Cardiac septum (tissue), 1 donor: Measurements from ENCODE around the gene EIPR1. TPM values are rescaled to one million over a fixed set of nuclear protein-coding genes. Genes with fewer than 3 reads are reported as not detected.
"Not testable (repeated sequence)": the region's sequence is repeated elsewhere in the genome, so short reads cannot be mapped to it uniquely, and the experiment has no call there.

Experiments
- DNase-seq: peaks from one replicate; pipeline ENCODE4 v3.0.0-alpha.2; 2020; ENCODE audit warnings: low spot score
- intact Hi-C: fragments of 100-400 bp; cut with DNase I; formaldehyde crosslinking; loops from one replicate; pipeline ENCODE4 v1.14.0; 2022
- total RNA-seq: library from RNA; stranded (reverse); fragmentation: NEBNext Ultra II Directional; extraction: Animal tissue kit (Norgen Biotek cat#: 25700); gene quantifications from one replicate; pipeline ENCODE4 v1.2.1, GENCODE V29; 2021
- donor health status: DM: no; HTN: no; CAD: no.

EIPR1 gene
- total RNA-seq, 1 donor from 2014 or later, result 10.5 TPM

DNA sequence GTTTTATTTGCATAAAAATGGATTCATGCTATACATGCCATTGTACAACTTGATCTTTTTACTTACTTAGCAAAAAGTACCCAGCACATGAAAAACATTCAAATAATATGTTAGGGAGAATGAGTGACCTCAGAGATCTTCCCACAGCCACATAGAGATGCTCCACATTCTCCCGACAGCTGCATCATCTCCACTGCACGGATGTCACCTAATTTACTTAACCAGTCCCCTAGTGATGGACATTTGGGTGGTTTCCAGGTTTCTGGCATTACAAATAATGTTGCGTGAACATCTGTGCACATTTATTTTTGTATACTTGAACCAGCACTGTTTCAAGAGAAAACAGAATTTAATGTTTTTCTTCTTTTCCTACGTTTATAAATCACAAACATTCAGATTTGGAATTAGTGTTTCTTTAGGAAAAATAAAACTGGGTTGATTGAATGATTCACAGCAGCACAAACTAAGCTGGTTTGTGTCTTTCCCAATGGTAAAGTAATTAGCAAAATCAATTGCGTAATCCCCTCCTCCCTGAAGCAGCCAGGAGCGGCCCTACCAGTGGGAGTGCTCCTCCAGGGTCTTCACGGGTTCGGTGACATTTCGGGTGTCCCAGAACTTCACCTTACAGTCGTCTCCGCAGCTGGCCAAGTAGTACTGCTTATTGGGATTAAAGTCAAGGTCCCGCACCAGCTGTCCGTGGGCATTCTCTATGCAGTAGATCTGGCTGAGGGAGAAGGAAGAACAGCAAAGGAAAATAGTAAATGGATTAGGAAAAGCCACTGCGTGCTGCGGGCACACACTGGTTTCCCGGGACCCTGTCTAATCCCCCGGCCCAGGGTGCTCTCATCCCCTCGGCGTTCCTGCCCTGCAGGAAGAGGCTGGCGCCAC, 183.9 kb downstream of the EIPR1 start:
- no peak for DNase-seq
- intact Hi-C loops, result no loop called here

DNA sequence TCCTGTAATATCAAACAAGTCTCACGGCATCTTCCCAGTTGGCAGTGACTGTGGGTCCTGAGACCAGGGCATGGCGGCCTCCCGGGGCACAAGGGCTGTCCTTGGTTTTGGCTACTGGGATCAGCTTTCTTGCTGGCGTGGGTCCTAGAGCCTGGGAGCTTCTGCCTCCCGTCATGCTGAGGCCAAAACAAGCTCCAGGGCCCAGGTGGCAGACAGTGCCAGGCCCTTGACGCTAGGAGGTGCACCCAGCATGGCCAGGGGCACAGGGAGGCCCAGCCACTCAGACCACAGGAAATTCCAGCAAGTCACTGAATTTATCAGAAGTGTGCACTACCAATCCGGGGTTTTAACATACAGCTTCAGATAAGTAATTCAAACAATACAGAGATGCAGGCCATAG, 184.7 kb downstream of the EIPR1 start:
- intact Hi-C loops, result no loop called here
- no peak for DNase-seq

DNA sequence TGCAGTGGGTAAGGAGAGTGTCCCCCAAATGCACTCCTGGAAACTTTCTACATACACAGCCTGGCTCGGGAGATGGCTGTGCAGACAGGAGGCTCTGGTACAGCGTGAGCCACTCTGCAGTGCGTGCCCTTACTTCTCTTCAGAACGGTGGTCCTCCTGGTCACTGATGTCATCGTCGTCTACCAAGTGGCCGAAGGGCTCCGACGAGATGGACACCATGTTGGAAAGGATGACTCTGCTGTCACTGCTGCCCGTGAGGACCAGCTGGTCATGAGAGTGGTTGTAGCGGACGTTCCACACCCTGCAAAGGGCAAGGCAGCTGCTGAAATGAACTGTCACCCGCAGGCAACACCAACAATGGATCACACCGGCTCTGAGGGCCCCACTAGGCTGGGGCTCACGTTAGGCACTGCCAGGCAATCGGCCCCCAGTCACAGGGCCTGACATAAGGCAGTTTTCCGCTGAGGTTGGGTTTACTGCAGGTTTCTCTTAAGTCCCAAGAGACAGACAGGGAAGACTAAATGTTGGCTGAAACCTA, 185.3 kb downstream of the EIPR1 start:
- intact Hi-C loops, result no loop called here
- DNase-seq, result no peak

DNA sequence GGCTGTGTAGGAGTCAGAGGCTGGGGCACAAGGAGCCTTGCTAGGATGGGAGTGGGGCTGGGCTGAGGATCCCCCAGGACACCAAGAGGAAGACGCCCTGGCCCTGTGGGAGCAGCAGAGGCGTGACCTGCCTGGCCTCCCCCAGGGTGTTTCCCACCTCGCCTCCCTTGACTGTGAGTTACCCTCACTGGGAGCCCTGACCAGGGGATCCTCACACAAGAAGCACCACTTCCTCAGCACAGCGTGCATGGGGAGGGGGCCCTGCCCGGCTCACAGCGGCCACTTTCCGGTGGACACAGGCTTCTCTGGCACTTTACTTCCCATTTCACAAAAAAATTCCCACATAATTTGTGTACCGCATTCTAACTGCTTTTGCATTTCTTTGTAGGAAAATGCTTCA, 187.7 kb downstream of the EIPR1 start:
- no peak for DNase-seq
- intact Hi-C loops, result no loop called here

DNA sequence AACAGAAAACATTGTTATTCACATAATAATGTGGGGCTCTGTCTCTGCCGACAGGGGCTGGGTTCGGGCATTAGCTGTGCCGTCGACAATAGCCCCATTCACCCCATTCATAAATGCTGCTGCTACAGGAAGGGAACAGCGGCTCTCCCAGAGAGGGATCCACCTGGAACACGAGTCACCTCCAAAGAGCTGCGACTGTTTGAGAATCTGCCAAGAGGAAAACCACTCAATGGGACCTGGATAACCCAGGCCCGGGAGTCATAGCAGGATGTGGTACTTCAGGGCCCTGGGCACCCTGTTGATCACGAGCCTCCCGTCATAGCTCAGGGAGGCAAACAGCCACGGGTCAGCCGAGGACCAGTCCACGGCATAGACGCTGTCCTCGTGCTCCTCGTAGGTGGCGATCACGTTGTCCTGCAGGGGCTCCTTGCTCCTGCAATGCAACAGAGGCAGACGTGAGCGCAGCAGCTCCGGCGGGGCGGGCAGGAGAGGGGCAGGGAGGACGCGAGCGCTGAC, 188.5 kb downstream of the EIPR1 start:
- intact Hi-C loops, result no loop called here
- no peak for DNase-seq

DNA sequence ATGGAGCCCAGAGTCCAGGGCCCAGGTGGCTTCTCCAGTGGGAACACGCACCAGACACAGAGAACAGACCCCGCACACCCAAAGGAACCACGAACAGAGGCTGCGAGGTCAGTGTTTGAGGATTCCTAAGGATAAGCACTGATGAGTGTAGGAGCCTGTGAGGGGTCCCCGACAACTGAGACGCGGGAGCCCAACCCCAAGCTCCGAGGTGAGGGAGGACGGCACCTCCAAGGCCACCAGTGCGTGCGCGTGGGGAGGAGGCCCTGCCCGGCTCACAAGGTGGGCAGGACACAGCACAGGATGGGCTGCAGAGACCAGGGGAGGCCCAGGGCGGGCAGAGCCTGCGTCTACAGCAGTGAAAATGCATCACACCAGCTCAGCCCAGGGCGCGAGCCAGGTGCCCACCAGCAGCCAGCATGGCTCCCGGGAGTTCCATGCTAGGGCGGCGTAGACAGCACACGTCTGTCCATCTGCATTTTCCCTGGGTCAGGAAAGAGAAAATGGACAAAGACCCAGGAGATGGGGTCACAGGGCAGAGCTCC, 189.1 kb downstream of the EIPR1 start:
- intact Hi-C loops, result no loop called here
- no peak for DNase-seq

DNA sequence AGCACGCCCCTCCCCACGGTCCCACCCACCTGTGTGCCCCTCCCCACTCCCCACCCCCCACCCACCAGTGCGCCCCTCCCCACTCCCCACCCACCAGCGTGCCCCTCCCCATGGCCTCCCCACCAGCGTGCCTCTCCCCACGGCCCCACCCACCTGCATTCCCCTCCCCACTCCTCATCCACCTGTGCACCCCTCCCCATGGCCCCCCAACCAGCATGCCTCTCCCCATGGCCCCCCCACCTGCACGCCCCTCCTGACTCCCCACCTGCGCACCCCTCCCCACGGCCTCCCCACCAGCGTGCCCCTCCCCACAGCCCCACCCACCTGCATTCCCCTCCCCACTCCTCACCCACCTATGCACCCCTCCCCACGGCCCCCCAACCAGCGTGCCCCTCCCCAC, 190.2 kb downstream of the EIPR1 start:
- intact Hi-C loops, result no loop called here
- no peak for DNase-seq

DNA sequence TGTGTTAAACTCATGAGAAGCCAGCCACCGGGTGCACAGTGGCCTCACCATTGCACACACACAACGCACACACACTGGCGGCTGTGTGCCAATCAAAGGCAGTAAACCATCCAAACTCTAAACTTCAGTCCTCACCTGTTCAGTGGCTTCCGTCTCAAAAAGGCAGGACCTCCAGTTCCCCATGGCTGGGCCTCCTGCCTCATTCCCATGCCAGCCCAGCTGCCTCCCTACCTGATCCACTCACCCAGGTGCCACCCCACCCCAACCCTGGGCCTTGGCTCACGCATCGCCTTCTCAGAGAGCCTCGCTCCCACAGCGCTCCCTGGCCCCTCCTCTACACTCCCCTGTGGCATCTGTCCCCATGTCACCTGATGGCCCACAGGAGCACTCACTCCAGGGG, 190.9 kb downstream of the EIPR1 start:
- intact Hi-C loops, result no loop called here
- DNase-seq, result no peak

DNA sequence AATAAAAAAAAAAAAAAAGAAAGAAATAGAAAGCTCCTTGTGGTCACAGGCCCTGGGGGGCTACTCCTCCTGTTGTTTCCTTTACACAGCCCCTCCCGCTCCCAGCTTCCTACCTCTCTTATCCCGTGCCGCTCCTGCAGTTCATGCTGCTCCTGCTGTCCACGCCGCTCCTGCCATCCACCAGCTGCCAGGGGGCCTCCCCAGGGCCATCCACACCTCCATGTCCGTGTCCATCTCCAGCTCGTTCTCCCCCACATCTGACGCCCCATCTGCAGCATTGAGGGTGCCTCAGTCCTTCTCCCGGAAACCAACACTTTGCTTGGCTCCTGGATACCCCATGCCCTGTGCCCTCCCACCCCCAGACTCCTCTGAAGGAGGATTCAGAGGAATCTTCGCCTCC, 191.7 kb downstream of the EIPR1 start:
- no peak for DNase-seq
- intact Hi-C loops, result no loop called here

DNA sequence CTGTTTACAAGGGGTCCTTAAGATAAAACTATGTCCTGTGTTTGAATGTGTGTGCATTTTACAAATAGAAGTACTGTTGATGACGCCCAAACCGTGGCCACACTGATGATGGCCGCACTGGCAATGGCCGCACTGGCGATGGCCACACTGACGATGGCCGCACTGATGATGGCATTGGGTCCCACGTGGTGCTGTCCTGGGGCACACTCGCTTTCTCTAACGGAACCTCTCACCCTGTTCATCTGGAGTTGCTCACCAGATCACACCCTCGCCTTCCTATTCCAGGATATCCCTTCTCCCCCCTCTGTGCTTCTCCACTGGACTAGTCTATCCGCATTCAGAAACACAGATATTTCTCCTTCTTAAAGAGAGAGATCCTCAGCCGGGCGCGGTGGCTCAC, 192.4 kb downstream of the EIPR1 start:
- DNase-seq, result no peak
- intact Hi-C loops, result no loop called here

DNA sequence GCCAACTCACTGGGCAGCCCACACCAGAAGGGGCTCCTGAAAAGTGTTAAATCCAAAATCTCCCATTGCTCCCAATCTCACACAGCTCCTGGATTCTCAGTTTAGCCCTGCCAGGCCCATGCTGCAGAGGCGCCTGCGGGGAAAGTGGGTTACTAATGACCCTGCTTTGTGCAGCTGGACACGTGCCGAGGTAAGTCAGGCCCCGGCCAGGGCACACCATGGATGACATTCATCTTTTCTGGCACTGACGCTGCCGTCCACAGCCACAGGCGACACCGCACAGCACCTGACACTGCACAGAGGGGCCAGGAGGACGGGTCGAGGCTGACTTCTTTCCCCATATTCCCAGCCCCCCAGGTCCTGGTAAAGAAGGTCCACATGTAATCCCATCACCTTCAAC, 193.5 kb downstream of the EIPR1 start:
- no peak for DNase-seq

DNA sequence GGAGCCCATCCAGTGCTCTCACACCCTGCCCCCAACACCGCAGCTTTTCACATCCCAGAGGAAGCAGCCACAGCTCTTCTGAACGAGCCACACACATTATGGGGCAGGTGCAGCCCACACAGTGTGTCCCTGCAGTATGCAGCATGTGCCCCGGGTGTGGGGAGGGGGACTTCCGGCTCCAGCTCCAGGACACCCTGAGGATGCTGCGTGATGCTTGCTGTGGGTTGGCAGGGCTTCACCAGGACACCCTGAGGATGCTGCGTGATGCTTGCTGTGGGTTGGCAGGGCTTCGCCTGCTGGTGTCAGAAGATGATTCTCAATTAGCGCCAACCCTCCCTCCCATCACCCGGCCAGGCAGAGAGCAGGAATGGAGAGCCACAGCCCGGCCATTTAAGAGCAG, 193.9 kb downstream of the EIPR1 start:
- no peak for DNase-seq
- intact Hi-C loops, result no loop called here

More for the DNA sequence above, 193.5 kb downstream of the EIPR1 start:
- intact Hi-C loops, result no loop called here

DNA sequence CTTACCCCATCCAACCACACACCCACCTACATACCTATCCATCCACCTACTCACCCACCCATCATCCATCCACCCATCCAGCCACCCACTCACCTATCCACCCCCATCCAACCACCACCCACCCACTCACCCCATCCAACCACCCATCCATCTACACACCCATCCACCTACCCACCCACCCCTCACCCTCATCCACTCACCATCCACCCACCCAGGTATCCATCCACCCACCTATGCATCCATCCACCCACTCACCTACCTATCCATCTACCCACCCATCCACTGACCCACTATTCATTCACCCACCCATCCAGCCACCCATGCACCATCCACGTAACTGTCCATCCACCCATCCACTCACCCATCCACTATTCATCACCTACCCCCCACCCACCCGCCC, 194.8 kb downstream of the EIPR1 start:
- intact Hi-C loops, result no loop called here
- no peak for DNase-seq

DNA sequence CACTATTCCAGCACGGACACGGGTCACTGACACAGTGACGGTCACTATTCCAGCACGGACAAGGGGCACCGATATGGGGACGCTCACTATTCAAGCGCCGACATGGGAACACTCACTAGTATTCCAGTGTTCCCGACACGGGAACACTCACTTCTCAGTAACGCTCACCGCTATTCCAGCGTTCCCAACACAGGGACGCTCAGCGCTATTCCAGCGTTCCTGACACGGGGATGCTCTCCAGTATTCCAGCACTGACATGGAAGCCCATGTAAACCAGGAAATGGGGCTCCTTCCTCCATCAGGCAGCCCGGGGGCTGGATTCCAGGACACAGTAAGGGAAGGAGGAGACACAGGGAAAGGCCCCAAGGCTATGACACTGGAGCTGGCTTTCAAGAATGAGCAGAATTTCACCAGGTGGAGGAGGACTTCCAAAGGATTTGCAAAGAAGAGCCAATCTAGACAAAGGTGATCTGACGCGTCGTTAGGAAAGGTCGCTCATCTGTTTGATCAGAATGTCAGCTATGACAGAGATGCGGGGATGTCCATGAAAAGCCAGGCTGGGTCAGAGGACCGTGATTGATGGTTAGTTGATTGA, 196.1 kb downstream of the EIPR1 start:
- intact Hi-C loops, result no loop called here
- DNase-seq, result no peak

DNA sequence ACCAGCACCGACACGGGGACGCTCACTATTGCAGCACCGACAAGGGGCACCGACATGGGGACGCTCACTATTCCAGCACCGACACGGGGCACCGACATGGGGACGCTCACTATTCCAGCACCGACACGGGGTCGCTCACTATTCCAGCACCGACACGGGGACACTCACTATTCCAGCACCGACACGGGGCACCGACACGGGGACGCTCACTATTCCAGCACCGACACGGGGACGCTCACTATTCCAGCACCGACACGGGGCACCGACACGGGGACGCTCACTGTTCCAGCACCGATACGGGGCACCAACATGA, 196.8 kb downstream of the EIPR1 start:
- DNase-seq, intact Hi-C loops: not testable (repeated sequence)

DNA sequence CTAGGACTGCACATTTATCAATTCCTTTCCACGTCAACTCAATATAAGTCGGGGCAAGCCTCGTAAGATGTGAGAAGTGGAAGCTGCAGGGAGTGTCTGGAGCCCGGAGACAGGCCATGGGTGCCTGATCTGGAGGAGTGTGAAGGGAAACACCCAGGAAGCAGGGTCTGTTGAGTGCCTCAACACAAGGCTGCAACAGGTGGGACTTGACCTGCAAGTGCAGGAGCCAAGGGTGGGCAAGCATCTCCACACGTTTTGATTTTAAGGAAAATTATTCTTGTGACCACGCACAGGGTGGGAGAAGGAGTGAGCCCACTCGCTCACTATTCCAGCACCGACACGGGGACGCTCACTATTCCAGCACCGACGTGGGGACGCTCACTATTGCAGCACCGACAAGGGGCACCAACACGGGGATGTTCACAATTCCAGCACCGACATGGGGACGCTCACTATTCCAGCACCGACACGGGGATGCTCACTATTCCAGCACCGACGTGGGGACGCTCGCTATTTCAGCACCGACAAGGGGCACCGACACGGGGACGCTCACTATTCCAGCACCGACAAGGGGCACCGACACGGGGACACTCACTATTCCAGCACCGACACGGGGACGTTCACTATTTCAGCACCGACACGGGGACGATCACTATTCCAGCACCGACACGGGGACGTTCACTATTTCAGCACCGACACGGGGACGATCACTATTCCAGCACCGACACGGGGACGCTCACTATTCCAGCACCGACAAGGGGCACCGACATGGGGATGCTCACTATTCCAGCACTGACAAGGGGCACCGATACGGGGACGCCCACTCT, 197.3 kb downstream of the EIPR1 start:
- DNase-seq, result no peak
- intact Hi-C loops, result no loop called here

DNA sequence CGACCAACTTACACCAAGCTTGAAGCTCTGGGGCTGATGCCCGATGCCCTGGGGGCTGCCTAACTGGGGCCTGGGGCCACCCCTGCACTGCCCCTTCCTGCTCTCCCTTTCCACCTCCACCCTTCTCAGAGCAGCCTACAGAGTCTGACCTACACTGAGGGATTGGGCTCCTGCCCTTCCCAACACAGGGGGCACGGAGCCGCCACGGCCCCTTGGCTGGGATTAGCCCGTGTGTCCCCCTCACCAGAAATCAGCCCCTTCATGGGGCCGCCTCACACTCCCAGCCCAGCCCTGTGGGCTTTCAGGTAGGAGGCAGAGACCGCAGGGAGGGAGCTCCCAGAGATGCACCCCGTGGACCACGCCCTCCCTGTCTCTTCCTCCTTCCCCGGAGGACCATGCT, 198.0 kb downstream of the EIPR1 start:
- intact Hi-C loops, result no loop called here
- no peak for DNase-seq

DNA sequence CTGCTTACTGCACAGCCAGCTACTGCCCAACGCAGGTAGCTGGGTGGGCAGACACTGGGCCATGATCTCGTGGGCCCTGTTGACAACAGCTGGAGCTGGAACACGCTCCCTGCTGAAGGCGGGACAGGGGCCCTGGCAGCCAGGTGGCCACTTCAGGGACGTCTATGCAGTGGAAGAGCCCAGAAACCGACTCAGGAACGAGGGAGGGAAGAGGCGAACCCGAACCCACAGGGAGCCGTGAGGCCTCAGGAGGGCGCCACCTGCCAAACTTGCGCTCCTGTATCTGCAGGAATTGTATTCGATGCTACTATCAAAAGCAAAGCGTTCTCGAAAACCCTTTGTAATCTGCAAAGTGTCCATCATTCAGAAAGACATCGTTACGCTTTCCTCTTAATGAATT, 198.4 kb downstream of the EIPR1 start:
- DNase-seq, result no peak
- intact Hi-C loops, result no loop called here

DNA sequence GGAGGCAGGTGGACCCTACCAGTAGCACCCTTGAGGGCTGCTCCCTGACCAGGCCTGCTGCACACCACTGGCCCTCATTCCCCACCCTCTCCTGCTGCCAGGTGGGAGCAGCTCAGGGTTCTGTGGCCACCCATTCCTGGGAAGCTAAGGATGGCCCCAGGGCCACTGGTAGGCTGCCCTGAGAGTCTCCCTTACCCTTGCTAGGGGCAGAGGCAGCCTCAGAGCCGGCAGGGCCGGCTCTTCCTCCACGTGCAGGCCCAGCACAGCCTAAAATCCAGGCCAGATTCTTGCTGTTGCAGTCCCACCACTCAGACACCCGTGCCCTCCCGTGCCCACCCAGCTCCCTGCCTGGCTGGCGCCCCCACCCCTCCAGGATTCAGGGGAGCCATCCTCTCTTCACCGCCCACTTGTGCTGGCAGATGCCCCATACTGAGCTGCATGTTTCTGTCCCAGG, 199.0 kb downstream of the EIPR1 start:
- no peak for DNase-seq

More for the DNA sequence above, 199.0 kb downstream of the EIPR1 start:
- intact Hi-C loops, result no loop called here
